Neuronal stem cell (in vitro differentiated cells): Measurements from ENCODE around the gene RBM7.

Source experiments
- DNase-seq: peaks from one replicate; pipeline ENCODE4 v3.0.0-alpha.2; 2013; ENCODE audit warnings: low spot score
- H2AFZ ChIP-seq: one replicate; pipeline ENCODE4 v1.6.1; 2013; ENCODE audit warnings: mild to moderate bottlenecking, low read length, inconsistent platforms
- H2AK5ac ChIP-seq: 2 replicates; pipeline ENCODE4 v1.6.1; 2013; ENCODE audit warnings: low read depth, mild to moderate bottlenecking, inconsistent platforms, low read length, moderate library complexity, mixed read lengths
- H2BK120ac ChIP-seq: 2 replicates; pipeline ENCODE4 v1.6.1; 2013; ENCODE audit warnings: low read depth, mild to moderate bottlenecking, inconsistent platforms, low read length, moderate library complexity, mixed read lengths
- H2BK12ac ChIP-seq: one replicate; pipeline ENCODE4 v1.6.1; 2013; ENCODE audit warnings: low read length, inconsistent platforms
- H2BK15ac ChIP-seq: 2 replicates; pipeline ENCODE4 v1.6.1; 2013; ENCODE audit warnings: mild to moderate bottlenecking, low read length, inconsistent platforms, mixed read lengths
- H2BK5ac ChIP-seq: one replicate; pipeline ENCODE4 v1.6.1; 2013; ENCODE audit warnings: inconsistent platforms, mild to moderate bottlenecking, low read length, moderate library complexity
- H3K14ac ChIP-seq: one replicate; pipeline ENCODE4 v1.6.1; 2013; ENCODE audit warnings: low read length, inconsistent platforms
- H3K18ac ChIP-seq: 2 replicates; pipeline ENCODE4 v1.6.1; 2013; ENCODE audit warnings: low read length, inconsistent platforms
- H3K23ac ChIP-seq: 2 replicates; pipeline ENCODE4 v1.6.1; 2013; ENCODE audit warnings: low read depth, mild to moderate bottlenecking, mixed read lengths, low read length, inconsistent platforms; ENCODE audit not compliant: poor library complexity
- H3K27ac ChIP-seq: replicated peaks from 3 replicates; pipeline ENCODE4 v1.5.1; 2013; ENCODE audit warnings: low read length, inconsistent platforms
- H3K27me3 ChIP-seq, 3 experiments: 2 replicates each; pipeline ENCODE4 v1.6.1; 2013; ENCODE audit warnings: low read length in 3 of 3, mild to moderate bottlenecking in 2 of 3, inconsistent platforms in 1 of 3, low read depth in 1 of 3, mixed read lengths in 1 of 3, moderate library complexity in 1 of 3; ENCODE audit not compliant: control insufficient read depth in 3 of 3, insufficient read depth in 3 of 3
- H3K36me3 ChIP-seq, 2 donors: replicated peaks in 1 of 2; 2 replicates each; pipeline ENCODE4 v1.6.1; 2013; ENCODE audit warnings: low read length in 2 of 2; ENCODE audit not compliant: control insufficient read depth in 2 of 2, insufficient read depth in 2 of 2
- H3K4ac ChIP-seq: 2 replicates; pipeline ENCODE4 v1.6.1; 2013; ENCODE audit warnings: inconsistent platforms, mild to moderate bottlenecking, low read length, moderate library complexity
- H3K4me1 ChIP-seq, 2 donors: 1 replicate in 1 of 2; 2 replicates in 1 of 2; pipeline ENCODE4 v1.6.1; 2013; ENCODE audit warnings: low read length in 2 of 2, low read depth in 1 of 2; ENCODE audit not compliant: control insufficient read depth in 2 of 2, insufficient read depth in 1 of 2
- H3K4me2 ChIP-seq: one replicate; pipeline ENCODE4 v1.6.1; 2013; ENCODE audit warnings: mild to moderate bottlenecking, low read length, inconsistent platforms; ENCODE audit not compliant: insufficient read depth, poor library complexity, severe bottlenecking
- H3K4me3 ChIP-seq, 2 donors: 2 replicates each; pipeline ENCODE4 v1.5.1; 2013; ENCODE audit warnings: low read length in 2 of 2, mild to moderate bottlenecking in 2 of 2, inconsistent platforms in 1 of 2, moderate library complexity in 1 of 2
- H3K79me1 ChIP-seq: one replicate; pipeline ENCODE4 v1.6.1; 2013; ENCODE audit warnings: low read depth, mild to moderate bottlenecking, inconsistent platforms, low read length, moderate library complexity
- H3K9ac ChIP-seq: one replicate; pipeline ENCODE4 v1.6.1; 2013; ENCODE audit warnings: mild to moderate bottlenecking, low read depth, low read length, inconsistent platforms; ENCODE audit not compliant: poor library complexity
- H3K9me3 ChIP-seq, 2 donors: replicated peaks in 1 of 2; 2 replicates each; pipeline versions ENCODE3 to v1.6.1; 2013; ENCODE audit warnings: low read length in 2 of 2, mild to moderate bottlenecking in 2 of 2, inconsistent platforms in 1 of 2, low read depth in 1 of 2, mixed read lengths in 1 of 2, moderate library complexity in 1 of 2; ENCODE audit not compliant: control insufficient read depth in 2 of 2, insufficient read depth in 1 of 2
- H4K8ac ChIP-seq: one replicate; pipeline ENCODE4 v1.6.1; 2013; ENCODE audit warnings: low read depth, mild to moderate bottlenecking, inconsistent platforms, low read length, moderate library complexity
- H4K91ac ChIP-seq: one replicate; pipeline ENCODE4 v1.6.1; 2013; ENCODE audit warnings: low read length, low read depth, mild to moderate bottlenecking, inconsistent platforms; ENCODE audit not compliant: poor library complexity
- WGBS, 2 donors: extraction: QIAGEN DNeasy Blood & Tissue Kit; methylation state at CpG; one replicate each; pipeline ENCODE4 v1.1.7; 2013; ENCODE audit warnings: missing lambda C conversion rate in 2 of 2, mixed read lengths in 1 of 2; ENCODE audit not compliant: insufficient read length in 2 of 2, insufficient replicate concordance in 1 of 2; ENCODE audit errors: extremely low coverage in 2 of 2; 5-methylcytosine and 5-hydroxymethylcytosine counted together

Gene RBM7

GRCh38 chr11:114386545-114386944, 13.9 kb upstream of the RBM7 start:
- no peak overlapping the region for H2BK120ac ChIP-seq
- DNase-seq: no peak
- H2AK5ac ChIP-seq: no peak overlapping the region
- H3K23ac ChIP-seq: no peak overlapping the region
- H3K36me3 ChIP-seq: no peaks in the 10 kb centered on the region
- H2AFZ ChIP-seq: no peak overlapping the region
- no CpG with 5 or more reads among the region's 1 CpG for WGBS, 2 donors
- H2BK12ac ChIP-seq: no peak overlapping the region
- no peak overlapping the region for H4K91ac ChIP-seq
- no peak overlapping the region for H3K18ac ChIP-seq
- peaks cover 0 to 8% (median 0%) of the 10 kb centered on the region in 3 experiments for H3K27me3 ChIP-seq
- no peak overlapping the region for H3K27ac ChIP-seq
- H4K8ac ChIP-seq: no peak overlapping the region
- no peak overlapping the region for H3K9ac ChIP-seq
- H3K4me3 ChIP-seq: no peak overlapping the region
- no peak overlapping the region for H2BK5ac ChIP-seq
- no peaks in the 10 kb centered on the region for H3K4me1 ChIP-seq
- H3K9me3 ChIP-seq: no peaks in the 10 kb centered on the region
- no peak overlapping the region for H2BK15ac ChIP-seq
- H3K4me2 ChIP-seq: no peak overlapping the region
- no peak overlapping the region for H3K4ac ChIP-seq
- no peaks in the 10 kb centered on the region for H3K79me1 ChIP-seq
- H3K14ac ChIP-seq: no peak overlapping the region

GRCh38 chr11:114392735-114393667, 7.5 kb upstream of the RBM7 start:
- H4K91ac ChIP-seq: no peak overlapping the region
- peaks cover 0 to 3% (median 0%) of the 10 kb centered on the region in 3 experiments for H3K27me3 ChIP-seq
- H3K4me3 ChIP-seq: no peak overlapping the region
- H4K8ac ChIP-seq: no peak overlapping the region
- H3K79me1 ChIP-seq: no peaks in the 10 kb centered on the region
- no peak overlapping the region for H3K14ac ChIP-seq
- H2AFZ ChIP-seq: no peak overlapping the region
- no peak overlapping the region for H2BK15ac ChIP-seq
- no peak for DNase-seq
- no peaks in the 10 kb centered on the region for H3K36me3 ChIP-seq
- no peak overlapping the region for H3K23ac ChIP-seq
- H3K27ac ChIP-seq: no peak overlapping the region
- no peak overlapping the region for H3K4ac ChIP-seq
- no peak overlapping the region for H2BK120ac ChIP-seq
- no peak overlapping the region for H2BK5ac ChIP-seq
- H2AK5ac ChIP-seq: no peak overlapping the region
- H3K4me2 ChIP-seq: no peak overlapping the region
- no peaks in the 10 kb centered on the region for H3K9me3 ChIP-seq
- H3K9ac ChIP-seq: no peak overlapping the region
- H2BK12ac ChIP-seq: no peak overlapping the region
- peaks cover 0 to 2% of the 10 kb centered on the region in 2 donors for H3K4me1 ChIP-seq
- H3K18ac ChIP-seq: no peak overlapping the region
- WGBS, 2 donors: no CpG with 5 or more reads among the region's 4 CpGs

GRCh38 chr11:114395736-114396135, 4.7 kb upstream of the RBM7 start:
- WGBS, 2 donors: no CpG with 5 or more reads among the region's 3 CpGs
- H3K4me1 ChIP-seq: peaks cover 2 to 4% of the 10 kb centered on the region in 2 donors
- H3K4me2 ChIP-seq: no peak overlapping the region
- no peak overlapping the region for H3K4me3 ChIP-seq
- no peak overlapping the region for H2AFZ ChIP-seq
- H3K9ac ChIP-seq: no peak overlapping the region
- peaks cover 0 to 3% (median 0%) of the 10 kb centered on the region in 3 experiments for H3K27me3 ChIP-seq
- no peak overlapping the region for H2BK120ac ChIP-seq
- H3K4ac ChIP-seq: no peak overlapping the region
- no peak overlapping the region for H3K14ac ChIP-seq
- no peak overlapping the region for H3K27ac ChIP-seq
- no peak overlapping the region for H2BK5ac ChIP-seq
- no peak overlapping the region for H3K23ac ChIP-seq
- H4K8ac ChIP-seq: no peak overlapping the region
- no peaks in the 10 kb centered on the region for H3K79me1 ChIP-seq
- no peaks in the 10 kb centered on the region for H3K36me3 ChIP-seq
- no peak overlapping the region for H2BK12ac ChIP-seq
- no peak overlapping the region for H3K18ac ChIP-seq
- H2AK5ac ChIP-seq: no peak overlapping the region
- H4K91ac ChIP-seq: no peak overlapping the region
- no peak for DNase-seq
- no peaks in the 10 kb centered on the region for H3K9me3 ChIP-seq
- H2BK15ac ChIP-seq: no peak overlapping the region

GRCh38 chr11:114396916-114397315, 3.5 kb upstream of the RBM7 start:
- Histone ChIP-seq H4K91ac (no peak overlapping the region), H3K23ac (no peak overlapping the region)
- DNase-seq: no peak

More at GRCh38 chr11:114396916-114397315, 3.5 kb upstream of the RBM7 start:
- Histone ChIP-seq H2BK12ac (no peak overlapping the region), H3K27me3 (peaks cover 0 to 3% (median 0%) of the 10 kb centered on the region in 3 experiments), H3K4ac (no peak overlapping the region), H2BK5ac (no peak overlapping the region), H3K27ac (no peak overlapping the region), H3K9ac (no peak overlapping the region), H3K79me1 (no peaks in the 10 kb centered on the region), H3K36me3 (no peaks in the 10 kb centered on the region), H3K4me3 (no peak overlapping the region), H3K9me3 (no peaks in the 10 kb centered on the region), H4K8ac (no peak overlapping the region), H2AFZ (no peak overlapping the region), H3K4me2 (no peak overlapping the region), H2BK120ac (no peak overlapping the region), H3K14ac (no peak overlapping the region), H3K18ac (no peak overlapping the region), H2BK15ac (no peak overlapping the region), H3K4me1 (peaks cover 2 to 4% of the 10 kb centered on the region in 2 donors), H2AK5ac (no peak overlapping the region)
